ENCODE data around the gene WDR4. TPM values are rescaled to one million over a fixed set of nuclear protein-coding genes. Genes with fewer than 3 reads are reported as not detected.
A peak's percentile ranks its signal among the peaks of the same experiment; 100 is the strongest.
"Not testable (repeated sequence)": the region's sequence is repeated elsewhere in the genome, so short reads cannot be mapped to it uniquely, and the experiment has no call there.

The WDR4 gene
- total and polyA plus RNA-seq, 11 donors: 1.7 to 17.9 (median 6.4) TPM

DNA sequence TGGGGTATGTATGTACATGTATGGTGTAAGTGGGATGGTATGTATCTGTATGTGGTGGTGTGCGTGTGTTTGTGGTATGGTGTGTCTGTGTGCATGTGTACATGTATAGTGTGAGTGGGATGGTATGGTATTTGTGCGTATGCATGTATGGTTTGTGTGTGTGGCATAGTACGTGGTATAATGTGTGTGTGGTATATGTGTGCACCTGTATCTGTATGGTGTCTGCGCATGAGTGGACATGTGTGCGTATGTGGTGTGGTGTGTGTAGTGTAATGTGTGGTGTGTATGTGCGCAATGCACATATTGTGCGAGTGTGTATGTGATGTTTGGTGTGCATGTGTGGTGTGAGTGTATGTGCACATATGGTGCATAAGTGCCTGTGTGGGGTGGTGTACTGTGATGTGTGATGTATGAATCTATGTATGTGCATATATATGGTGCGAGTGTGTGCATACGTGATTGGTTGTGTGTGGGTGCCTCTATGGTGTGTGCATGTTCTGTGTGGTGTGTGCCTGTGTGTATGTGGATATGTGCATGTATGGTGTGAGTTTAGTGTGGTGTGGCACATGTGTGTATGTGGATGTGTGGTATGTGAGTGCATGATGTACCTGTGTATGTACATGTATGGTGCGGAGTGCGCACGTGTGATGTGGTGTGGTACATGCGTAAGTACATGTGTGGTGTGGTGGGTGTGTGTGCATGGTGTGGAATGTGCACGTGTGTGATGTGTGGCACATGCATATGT lies 38.8 kb downstream of the WDR4 start:
- intact Hi-C loops (cut with DNase I): no loop called here
- DNase-seq: peak in 2 of 5 donors; percentile 1 to 2
- no peak for ATAC-seq
- 92 to 97% (median 95%) methylated on average over 14 of the region's 14 CpGs for WGBS, 4 donors
- Histone ChIP-seq H3K4me1 (peaks cover 0 to 13% (median 0%) of the 10 kb centered on the region in 12 donors), H3K27ac (no peak overlapping the region), H3K9me3 (no peaks in the 10 kb centered on the region), H3K36me3 (peaks cover 0 to 54% (median 30%) of the 10 kb centered on the region in 9 donors), H3K4me3 (no peak overlapping the region), H3K27me3 (peaks cover 0 to 4% (median 0%) of the 10 kb centered on the region in 9 donors)
- TF ChIP-seq, protein P1, sequence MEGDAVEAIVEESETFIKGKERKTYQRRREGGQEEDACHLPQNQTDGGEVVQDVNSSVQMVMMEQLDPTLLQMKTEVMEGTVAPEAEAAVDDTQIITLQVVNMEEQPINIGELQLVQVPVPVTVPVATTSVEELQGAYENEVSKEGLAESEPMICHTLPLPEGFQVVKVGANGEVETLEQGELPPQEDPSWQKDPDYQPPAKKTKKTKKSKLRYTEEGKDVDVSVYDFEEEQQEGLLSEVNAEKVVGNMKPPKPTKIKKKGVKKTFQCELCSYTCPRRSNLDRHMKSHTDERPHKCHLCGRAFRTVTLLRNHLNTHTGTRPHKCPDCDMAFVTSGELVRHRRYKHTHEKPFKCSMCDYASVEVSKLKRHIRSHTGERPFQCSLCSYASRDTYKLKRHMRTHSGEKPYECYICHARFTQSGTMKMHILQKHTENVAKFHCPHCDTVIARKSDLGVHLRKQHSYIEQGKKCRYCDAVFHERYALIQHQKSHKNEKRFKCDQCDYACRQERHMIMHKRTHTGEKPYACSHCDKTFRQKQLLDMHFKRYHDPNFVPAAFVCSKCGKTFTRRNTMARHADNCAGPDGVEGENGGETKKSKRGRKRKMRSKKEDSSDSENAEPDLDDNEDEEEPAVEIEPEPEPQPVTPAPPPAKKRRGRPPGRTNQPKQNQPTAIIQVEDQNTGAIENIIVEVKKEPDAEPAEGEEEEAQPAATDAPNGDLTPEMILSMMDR (IDR thresholded peaks at IDR 0.05): no peak
- TF ChIP-seq POLR2A (IDR thresholded peaks at IDR 0.05): no peak

DNA sequence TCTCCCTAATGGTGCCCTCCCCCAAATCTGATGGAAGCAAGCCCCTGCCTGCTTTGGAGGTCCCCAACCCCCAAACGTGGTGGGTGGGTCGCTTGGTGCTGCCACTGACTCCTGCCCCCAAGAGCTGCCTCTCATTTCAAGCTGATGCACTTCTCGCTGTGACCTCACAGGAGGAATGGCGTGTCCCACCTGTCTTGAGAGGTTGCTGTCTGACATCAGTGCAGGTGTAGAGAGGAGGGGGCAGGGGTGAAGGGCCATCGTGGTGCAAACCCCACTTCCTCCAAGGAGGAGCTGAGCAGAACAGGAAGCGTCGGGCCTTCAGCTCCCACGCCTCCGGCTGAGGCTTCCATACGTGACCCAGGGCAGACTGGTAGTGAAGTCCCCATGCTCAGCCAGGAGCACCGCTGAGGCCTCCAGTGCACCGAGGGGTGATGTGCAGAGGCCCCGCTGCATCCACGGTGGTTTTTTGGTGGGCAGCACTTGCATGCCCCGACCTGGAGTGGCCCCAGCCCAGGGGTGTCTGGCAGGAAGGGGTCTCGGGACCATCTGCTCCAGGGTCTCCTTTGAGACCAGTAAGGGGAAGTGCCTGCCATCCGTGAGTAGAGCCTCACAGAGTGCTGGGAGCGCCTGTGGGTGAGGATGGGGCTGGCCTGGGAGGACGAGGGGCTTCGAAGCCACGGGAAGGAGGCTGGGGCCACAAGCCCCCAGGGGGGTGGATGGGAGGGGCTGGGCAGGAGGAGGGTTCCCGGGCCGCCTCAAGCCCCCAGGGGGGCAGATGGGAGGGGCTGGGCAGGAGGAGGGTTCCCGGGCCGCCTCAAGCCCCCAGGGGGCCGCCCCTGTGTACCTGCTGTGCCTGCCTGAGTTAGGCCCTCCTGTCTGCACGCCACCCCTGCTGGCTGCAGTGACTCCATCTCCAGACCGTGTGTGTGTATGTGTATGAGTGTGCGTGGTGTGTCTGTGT lies 39.8 kb downstream of the WDR4 start:
- H3K36me3 ChIP-seq: peaks cover 0 to 44% (median 29%) of the 10 kb centered on the region in 9 donors

DNA sequence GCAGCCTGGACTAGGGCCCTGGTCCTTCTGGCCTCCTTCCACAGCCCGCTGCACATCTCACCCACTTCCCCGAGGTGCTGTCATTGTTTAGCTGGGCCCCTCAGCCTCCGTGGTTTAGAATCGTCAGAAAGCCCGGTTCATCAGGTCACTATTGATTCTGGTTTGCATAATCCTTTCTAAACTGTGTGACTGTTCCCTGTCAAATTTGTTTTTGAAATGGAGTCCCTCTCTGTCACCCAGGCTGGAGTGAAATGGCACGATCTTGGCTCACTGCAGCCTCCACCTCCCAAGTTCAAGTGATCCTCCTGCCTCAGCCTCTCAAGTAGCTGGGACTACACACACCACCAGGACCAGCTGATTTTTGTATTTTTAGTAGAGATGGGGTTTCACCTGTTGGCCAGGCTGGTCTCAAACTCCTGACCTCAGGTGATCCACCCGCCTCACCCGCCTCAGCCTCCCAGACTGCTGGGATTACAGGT lies 41.1 kb downstream of the WDR4 start:
- peaks cover 0 to 32% (median 25%) of the 10 kb centered on the region in 9 donors for H3K36me3 ChIP-seq
- H3K4me3 ChIP-seq; ATAC-seq; intact Hi-C loops (cut with DNase I); H3K9me3 ChIP-seq; H3K4me1 ChIP-seq; H3K27ac ChIP-seq; H3K27me3 ChIP-seq: not testable (repeated sequence)
- DNase-seq: peak in 1 of 5 donors; percentile 3
- 71 to 83% (median 75%) methylated on average over 8 of the region's 8 CpGs for WGBS, 4 donors

More for the DNA sequence above, 39.8 kb downstream of the WDR4 start:
- intact Hi-C loops (cut with DNase I): no loop called here
- no peak overlapping the region for H3K27ac ChIP-seq
- ATAC-seq (no peak), DNase-seq (peak in 1 of 5 donors; percentile 15)
- WGBS, 4 donors: 88 to 93% (median 89%) methylated on average over 24 to 29 of the region's 29 CpGs
- H3K27me3 ChIP-seq: peaks cover 0 to 4% (median 0%) of the 10 kb centered on the region in 9 donors
- H3K4me1 ChIP-seq: peaks cover 0 to 4% (median 0%) of the 10 kb centered on the region in 12 donors
- H3K4me3 ChIP-seq: no peak overlapping the region
- no peak for TF ChIP-seq POLR2A (IDR thresholded peaks at IDR 0.05)
- TF ChIP-seq, protein P1 (IDR thresholded peaks at IDR 0.05): no peak
- H3K9me3 ChIP-seq: no peaks in the 10 kb centered on the region

DNA sequence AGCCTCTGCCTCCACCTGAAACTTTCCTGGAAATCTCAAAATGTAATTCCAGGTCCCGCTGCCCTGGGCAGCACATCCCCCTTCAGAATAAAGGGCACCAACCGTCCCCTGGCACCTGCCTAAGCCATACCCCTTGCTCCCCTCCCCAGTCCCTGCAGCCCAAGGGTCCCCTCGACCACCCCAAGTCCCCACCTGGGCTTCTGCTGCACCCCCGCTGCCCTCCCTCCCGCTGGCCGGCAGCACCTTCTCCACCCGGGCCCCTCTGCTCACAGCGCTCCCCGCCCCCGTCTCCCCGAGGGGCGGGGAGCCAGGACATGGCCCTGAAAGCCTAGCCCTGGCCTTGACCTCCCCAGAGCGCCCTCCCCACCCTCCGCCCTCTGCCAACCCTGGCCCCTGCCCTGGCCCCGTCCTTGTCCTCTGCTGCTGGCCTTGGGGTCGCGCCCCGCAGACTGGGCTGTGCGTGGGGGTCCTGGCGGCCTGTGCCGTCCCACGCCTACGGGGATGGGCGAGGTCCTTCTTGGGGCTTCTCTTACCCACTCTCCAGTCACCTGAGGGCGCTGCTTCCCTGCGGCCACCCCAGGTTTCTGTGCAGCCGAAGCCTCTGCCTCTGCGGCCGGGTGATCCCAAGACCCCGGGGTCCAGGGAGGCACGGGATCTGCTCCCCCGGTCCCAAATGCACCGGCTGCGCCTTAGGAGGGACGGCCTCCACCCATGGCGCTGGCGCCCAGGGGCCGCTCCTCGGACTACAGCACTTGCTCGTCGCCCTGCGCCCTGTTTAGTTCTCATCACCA lies 41.7 kb downstream of the WDR4 start:
- peak in 2 of 4 donors; percentile 6 to 17 for ATAC-seq
- intact Hi-C loops (cut with DNase I): no loop called here
- no peak for TF ChIP-seq POLR2A (IDR thresholded peaks at IDR 0.05)
- TF ChIP-seq, protein P1 (IDR thresholded peaks at IDR 0.05): no peak
- peaks cover 0 to 27% (median 20%) of the 10 kb centered on the region in 9 donors for H3K36me3 ChIP-seq
- H3K9me3 ChIP-seq: no peaks in the 10 kb centered on the region
- no peak overlapping the region for H3K4me3 ChIP-seq
- 54 to 77% (median 68%) methylated on average over 19 to 42 of the region's 42 CpGs for WGBS, 4 donors
- H3K27ac ChIP-seq: no peak overlapping the region
- peaks cover 0 to 12% (median 0%) of the 10 kb centered on the region in 9 donors for H3K27me3 ChIP-seq
- DNase-seq: peak in 1 of 5 donors; percentile 15
- H3K4me1 ChIP-seq: peaks cover 0 to 6% (median 0%) of the 10 kb centered on the region in 12 donors

All from heart left ventricle (tissue), 16 donors.